ENCODE measurements around the gene MRPS15.
A peak's percentile ranks its signal among the peaks of the same experiment; 100 is the strongest.

MRPS15 gene

GRCh38 chr1:36443297-36443696, 20.9 kb downstream of the MRPS15 start:
- no peak for DNase-seq (ENCODE audit: low read depth in 2 of 2)
- no peak for TF ChIP-seq CTCF (IDR thresholded peaks at IDR 0.05; ENCODE audit: low read depth, low read length)
- no peak overlapping the region for H3K4me3 ChIP-seq (replicated peaks in 1 of 2; ENCODE audit: low read depth in 2 of 2, low read length in 2 of 2)

GRCh38 chr1:36442337-36442736, 21.8 kb downstream of the MRPS15 start:
- no peak for TF ChIP-seq CTCF (IDR thresholded peaks at IDR 0.05; ENCODE audit: low read depth, low read length)
- no peak for DNase-seq (ENCODE audit: low read depth in 2 of 2)
- no peak overlapping the region for H3K4me3 ChIP-seq (replicated peaks in 1 of 2; ENCODE audit: low read depth in 2 of 2, low read length in 2 of 2)

GRCh38 chr1:36440646-36441045, 23.5 kb downstream of the MRPS15 start:
- H3K4me3 ChIP-seq (replicated peaks in 1 of 2; ENCODE audit: low read depth in 2 of 2, low read length in 2 of 2) = no peak overlapping the region
- no peak for TF ChIP-seq CTCF (IDR thresholded peaks at IDR 0.05; ENCODE audit: low read depth, low read length)
- DNase-seq (ENCODE audit: low read depth in 2 of 2) = no peak

GRCh38 chr1:36440044-36440443, 24.1 kb downstream of the MRPS15 start:
- no peak for TF ChIP-seq CTCF (IDR thresholded peaks at IDR 0.05; ENCODE audit: low read depth, low read length)
- DNase-seq (ENCODE audit: low read depth in 2 of 2) = no peak

GRCh38 chr1:36438715-36439114, 25.5 kb downstream of the MRPS15 start:
- TF ChIP-seq CTCF (IDR thresholded peaks at IDR 0.05; ENCODE audit: low read depth, low read length) = no peak
- H3K4me3 ChIP-seq (replicated peaks in 1 of 2; ENCODE audit: low read depth in 2 of 2, low read length in 2 of 2) = no peak overlapping the region
- no peak for DNase-seq (ENCODE audit: low read depth in 2 of 2)

More at GRCh38 chr1:36440044-36440443, 24.1 kb downstream of the MRPS15 start:
- H3K4me3 ChIP-seq (replicated peaks in 1 of 2; ENCODE audit: low read depth in 2 of 2, low read length in 2 of 2) = no peak overlapping the region

GRCh38 chr1:36436821-36437220, 27.4 kb downstream of the MRPS15 start:
- H3K4me3 ChIP-seq (replicated peaks in 1 of 2; ENCODE audit: low read depth in 2 of 2, low read length in 2 of 2) = no peak overlapping the region
- DNase-seq (ENCODE audit: low read depth in 2 of 2) = peak in 1 of 2 donors; percentile 38
- no peak for TF ChIP-seq CTCF (IDR thresholded peaks at IDR 0.05; ENCODE audit: low read depth, low read length)

GRCh38 chr1:36433102-36433501, 31.1 kb downstream of the MRPS15 start:
- no peak for TF ChIP-seq CTCF (IDR thresholded peaks at IDR 0.05; ENCODE audit: low read depth, low read length)
- DNase-seq (ENCODE audit: low read depth in 2 of 2) = no peak
- H3K4me3 ChIP-seq (replicated peaks in 1 of 2; ENCODE audit: low read depth in 2 of 2, low read length in 2 of 2) = no peak overlapping the region
